Aorta (tissue), 5 donors: ENCODE results near the gene ZNF592. TPM values are rescaled to one million over a fixed set of nuclear protein-coding genes. Genes with fewer than 3 reads are reported as not detected.

Source experiments
- ATAC-seq: fragments of 200-7000 bp; cut with Tn5 transposase; one replicate; pipeline ENCODE4 v1.9.1; 2022; ENCODE audit warnings: moderate library complexity; ENCODE audit not compliant: low FRiP score
- DNase-seq, 2 donors: peaks; one replicate each; pipeline ENCODE4 v3.0.0-alpha.2; 2020
- H3K27ac ChIP-seq, 2 donors: one replicate each; pipeline ENCODE4 v1.5.1; 2013; ENCODE audit warnings: low read length in 2 of 2, mild to moderate bottlenecking in 2 of 2, moderate library complexity in 2 of 2, control low read depth in 1 of 2, inconsistent platforms in 1 of 2, low read depth in 1 of 2
- H3K27me3 ChIP-seq, 2 donors: one replicate each; pipeline ENCODE4 v1.6.1; 2013; ENCODE audit warnings: control low read depth in 1 of 2, low read length in 1 of 2, mild to moderate bottlenecking in 1 of 2, moderate library complexity in 1 of 2; ENCODE audit not compliant: insufficient read depth in 2 of 2, control insufficient read depth in 1 of 2
- H3K36me3 ChIP-seq, 2 donors: one replicate each; pipeline ENCODE4 v1.6.1; 2013; ENCODE audit warnings: control low read depth in 1 of 2, low read length in 1 of 2, mild to moderate bottlenecking in 1 of 2; ENCODE audit not compliant: insufficient read depth in 2 of 2, control insufficient read depth in 1 of 2
- H3K4me1 ChIP-seq, 2 donors: one replicate each; pipeline ENCODE4 v1.6.1; 2013; ENCODE audit warnings: low read length in 2 of 2, control low read depth in 1 of 2, mild to moderate bottlenecking in 1 of 2, moderate library complexity in 1 of 2; ENCODE audit not compliant: insufficient read depth in 2 of 2, control insufficient read depth in 1 of 2
- H3K4me3 ChIP-seq, 2 donors: one replicate each; pipeline ENCODE4 v1.5.1; 2013; ENCODE audit warnings: low read length in 2 of 2, control low read depth in 1 of 2, mild to moderate bottlenecking in 1 of 2
- H3K9me3 ChIP-seq: one replicate; pipeline ENCODE4 v1.6.1; 2013; ENCODE audit warnings: mild to moderate bottlenecking, low read length; ENCODE audit not compliant: control insufficient read depth
- WGBS, 2 donors: extraction: QIAGEN DNeasy Blood & Tissue Kit; methylation state at CpG; one replicate each; pipeline ENCODE4 v1.1.7; 2013; 5-methylcytosine and 5-hydroxymethylcytosine counted together
- intact Hi-C, 2 donors: fragments of 100-400 bp; cut with DNase I; formaldehyde crosslinking; loops; one replicate each; pipeline versions ENCODE4 v1.14.2 to v1.15.0; 2022
- polyA plus RNA-seq, 2 donors: library from polyadenylated mRNA; stranded (reverse); fragments of 200-250 nt; gene quantifications; one replicate each; pipeline ENCODE4 v1.2.3, GENCODE V29; 2013
- total RNA-seq, 2 donors: library from RNA; stranded (reverse); fragmentation: NEBNext Ultra II Directional; extraction: Animal tissue kit (Norgen Biotek cat#: 25700); gene quantifications; one replicate each; pipeline ENCODE4 v1.2.1, GENCODE V29; 2021
- donor health status: healthy with polysubstance abuse.
- donor health status: Bipolar disorder and iron deficiency.
- donor health status: DM: no; HTN: no; CAD: no.
- donor health status: DM: no; HTN: no; CAD: no.
- donor health status: DM: yes; HTN: yes; CAD: no.

ZNF592 gene
- total and polyA plus RNA-seq, 4 donors, result 6.8 to 35.8 (median 19.2) TPM

GRCh38 chr15:84813931-84814330 is 65.5 kb downstream of the ZNF592 start:
- no peaks in the 10 kb centered on the region for H3K4me1 ChIP-seq
- no peak overlapping the region for H3K27ac ChIP-seq
- ATAC-seq, result no peak
- WGBS, 2 donors, result 93 to 97% methylated on average over 1 of the region's 1 CpG
- H3K27me3 ChIP-seq, result no peaks in the 10 kb centered on the region
- intact Hi-C loops, result loop anchor here in 1 of 2 donors (2.0 kb wide), 1 partner anchor 63 kb away; no protein-coding TSS in a partner anchor
- no peaks in the 10 kb centered on the region for H3K36me3 ChIP-seq
- H3K9me3 ChIP-seq, result no peaks in the 10 kb centered on the region
- no peak for DNase-seq
- H3K4me3 ChIP-seq, result no peak overlapping the region

DNA sequence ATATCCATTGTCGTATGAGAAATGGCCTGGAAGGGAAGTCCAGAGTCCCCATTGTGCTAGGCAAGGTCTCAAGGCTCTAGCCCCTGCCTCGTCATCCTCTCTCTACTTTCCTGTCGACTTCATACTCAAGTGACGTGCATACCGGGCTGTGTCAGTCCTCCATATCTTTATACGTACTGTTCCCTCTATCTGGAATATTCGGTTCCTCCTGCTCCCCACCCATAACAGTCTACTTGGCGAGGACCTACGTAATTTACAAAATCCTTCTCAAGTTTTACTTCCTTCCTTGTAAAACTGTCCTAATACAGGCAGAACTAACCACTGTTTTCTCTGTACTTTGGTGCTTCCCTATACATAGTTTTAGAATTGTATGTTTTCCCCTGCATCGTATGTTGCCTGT is 66.5 kb downstream of the ZNF592 start:
- Histone ChIP-seq H3K36me3 (no peaks in the 10 kb centered on the region), H3K27ac (peak overlapping the region in 1 of 2 donors; percentile 2), H3K4me3 (no peak overlapping the region), H3K4me1 (no peaks in the 10 kb centered on the region), H3K9me3 (no peaks in the 10 kb centered on the region), H3K27me3 (no peaks in the 10 kb centered on the region)
- ATAC-seq (no peak), DNase-seq (no peak)
- intact Hi-C loops, result loop anchor here (2.0 to 5.0 kb wide), 3 partner anchors 64 to 158 kb away; partner anchors contain the start of genes NMB (in 1 of the 2) and ZNF592 (in 1 of the 2)
- 91 to 92% methylated on average over 10 of the region's 10 CpGs for WGBS, 2 donors

GRCh38 chr15:84816694-84817465 is 68.5 kb downstream of the ZNF592 start, which contains the start of gene ALPK3:
ALPK3 (plus strand) TSS chr15:84817356; CDS start chr15:84817453, 97 bp downstream.
- ATAC-seq, result peak; percentile 84

DNA sequence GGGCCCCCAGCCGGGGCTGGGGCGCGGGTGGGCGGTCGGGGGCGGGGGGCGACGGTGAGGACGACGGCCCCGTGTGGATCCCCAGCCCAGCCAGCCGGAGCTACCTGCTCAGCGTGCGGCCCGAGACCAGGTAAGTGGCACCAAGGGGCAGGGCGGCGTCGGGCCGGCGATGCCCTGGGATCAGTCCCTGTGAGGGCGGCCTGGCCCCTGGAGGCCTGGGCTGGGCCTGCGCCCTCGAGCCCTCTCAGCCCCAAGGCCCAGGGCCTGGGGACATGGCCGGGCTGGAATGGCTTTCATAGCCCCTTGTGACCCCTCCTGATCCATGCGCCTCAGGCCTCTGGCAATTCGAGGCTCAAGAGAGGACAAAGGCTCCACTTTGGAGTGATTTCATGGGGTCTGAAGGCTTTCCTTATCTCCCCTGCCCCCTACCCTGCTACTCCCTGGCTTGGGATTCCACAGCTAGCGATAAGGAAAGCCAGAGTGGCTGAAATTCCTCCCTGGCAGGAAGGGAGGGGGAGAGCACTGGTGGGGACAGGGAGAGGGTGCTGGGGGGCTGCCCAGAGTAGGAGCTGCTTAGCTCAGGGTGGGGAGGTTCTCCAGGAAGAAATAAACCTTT is 69.2 kb downstream of the ZNF592 start:
- H3K4me1 ChIP-seq, result peaks cover 0 to 2% of the 10 kb centered on the region in 2 donors
- peak overlapping the region; percentile 24 to 57 for H3K4me3 ChIP-seq
- intact Hi-C loops, result loop anchor here in 1 of 2 donors (2.0 to 5.0 kb wide), 3 partner anchors 70 to 160 kb away; partner anchors contain the start of genes NMB and ZNF592
- no peaks in the 10 kb centered on the region for H3K36me3 ChIP-seq
- no peaks in the 10 kb centered on the region for H3K27me3 ChIP-seq
- ATAC-seq (peak; percentile 36), DNase-seq (no peak)
- peak overlapping the region; percentile 96 to 98 for H3K27ac ChIP-seq
- WGBS, 2 donors, result 1 to 5% methylated on average over 15 to 27 of the region's 27 CpGs
- no peaks in the 10 kb centered on the region for H3K9me3 ChIP-seq

More at GRCh38 chr15:84816694-84817465, 68.5 kb downstream of the ZNF592 start, which contains the start of gene ALPK3:
- Histone ChIP-seq H3K27ac (peak within 1 kb of the TSS; percentile 98), H3K36me3 (no peaks in the 10 kb centered on the region), H3K27me3 (no peaks in the 10 kb centered on the region), H3K4me1 (peaks cover 0 to 2% of the 10 kb centered on the region in 2 donors), H3K4me3 (peak within 1 kb of the TSS; percentile 24 to 57), H3K9me3 (no peaks in the 10 kb centered on the region)
- 3 to 4% methylated on average over 47 to 63 of the region's 63 CpGs for WGBS, 2 donors
- DNase-seq, result peak; percentile 81 to 93
- intact Hi-C loops, result loop anchor here in 1 of 2 donors (1.0 to 5.0 kb wide), 3 partner anchors 70 to 160 kb away; partner anchors contain the start of genes NMB, SEC11A and ZNF592

DNA sequence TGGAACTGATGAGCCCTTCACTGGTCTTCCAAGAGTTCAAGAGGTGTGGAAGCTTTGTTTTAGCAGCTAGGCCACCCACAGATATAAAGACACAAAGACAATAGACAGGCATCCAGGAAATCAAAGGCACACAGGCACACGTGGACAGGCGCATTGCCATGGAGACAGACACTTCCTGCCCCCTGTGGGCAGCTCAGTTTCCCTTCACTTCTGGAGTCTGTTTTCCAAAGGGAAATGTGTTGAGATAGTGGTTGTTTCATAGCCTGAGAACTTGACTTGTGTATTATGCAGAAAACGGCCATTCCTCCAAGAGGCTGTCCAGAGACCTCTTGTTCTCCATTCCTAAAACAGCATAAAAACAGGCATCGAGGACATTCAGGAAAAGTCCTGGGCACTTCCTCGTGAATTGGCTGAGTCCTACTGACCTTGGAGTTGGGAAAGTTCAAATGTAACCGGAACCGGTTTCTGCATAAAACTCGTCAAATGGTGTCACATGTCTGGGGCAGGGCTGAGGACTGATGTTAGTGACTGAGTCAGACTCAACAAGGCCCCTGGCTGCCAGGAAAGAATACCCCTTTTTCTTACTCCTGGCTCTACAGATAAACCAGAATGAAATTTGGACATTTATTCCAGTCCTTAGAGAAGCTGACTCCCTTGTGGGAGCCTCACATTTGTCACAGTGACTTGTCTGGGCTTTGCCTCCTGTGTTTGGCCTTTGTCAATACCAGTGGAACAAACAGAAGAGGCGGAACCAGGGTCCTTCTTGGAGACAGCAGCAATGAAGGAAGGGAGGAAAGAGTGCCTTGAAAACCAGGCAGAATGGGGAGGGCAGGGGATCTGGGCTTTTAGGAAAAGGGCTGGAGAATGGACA is 70.1 kb downstream of the ZNF592 start:
- Histone ChIP-seq H3K36me3 (no peaks in the 10 kb centered on the region), H3K27me3 (no peaks in the 10 kb centered on the region), H3K4me3 (peak overlapping the region; percentile 24 to 57), H3K27ac (peak overlapping the region; percentile 96 to 98), H3K4me1 (peaks cover 2% of the 10 kb centered on the region in 2 donors), H3K9me3 (no peaks in the 10 kb centered on the region)
- WGBS, 2 donors, result 8 to 11% methylated on average over 9 of the region's 9 CpGs
- ATAC-seq (peak; percentile 43), DNase-seq (no peak)
- intact Hi-C loops, result loop anchor here in 1 of 2 donors (2.0 to 5.0 kb wide), 3 partner anchors 71 to 161 kb away; partner anchors contain the start of genes NMB and ZNF592

DNA sequence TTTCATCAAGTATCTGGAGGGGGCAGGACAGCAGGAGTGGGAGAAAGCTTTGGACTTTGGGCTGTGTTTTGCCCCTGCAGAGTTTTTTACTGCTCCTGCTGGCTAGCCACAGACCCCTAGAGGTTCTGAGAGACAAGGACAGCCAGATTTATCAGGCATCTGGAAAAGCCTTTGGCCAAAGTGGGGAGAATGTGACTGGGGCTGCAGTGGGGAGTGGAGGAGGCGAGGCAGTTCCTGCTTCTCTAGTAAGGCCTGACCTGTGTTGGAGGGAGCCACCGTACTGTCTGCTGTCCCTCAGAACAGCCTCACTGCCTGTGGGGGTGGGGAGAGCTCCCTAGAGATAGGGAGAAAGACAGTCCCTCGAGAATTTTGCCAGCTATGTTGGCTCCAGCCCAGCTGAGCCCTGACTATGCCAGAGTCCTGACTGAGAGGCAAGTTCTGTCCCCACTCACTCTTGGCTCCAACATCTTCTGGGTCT is 70.9 kb downstream of the ZNF592 start:
- intact Hi-C loops, result loop anchor here in 1 of 2 donors (2.0 to 5.0 kb wide), 3 partner anchors 72 to 162 kb away; partner anchors contain the start of genes NMB and ZNF592
- Histone ChIP-seq H3K9me3 (no peaks in the 10 kb centered on the region), H3K36me3 (no peaks in the 10 kb centered on the region), H3K4me3 (peak overlapping the region; percentile 8 to 17), H3K27me3 (no peaks in the 10 kb centered on the region), H3K27ac (peak overlapping the region; percentile 96 to 98), H3K4me1 (peaks cover 2 to 5% of the 10 kb centered on the region in 2 donors)
- 3 to 14% methylated on average over 3 of the region's 3 CpGs for WGBS, 2 donors
- no peak for ATAC-seq
- DNase-seq, result peak in 1 of 2 donors; percentile 66

- Histone ChIP-seq H3K4me3 (no peak overlapping the region), H3K36me3 (no peaks in the 10 kb centered on the region), H3K27me3 (no peaks in the 10 kb centered on the region), H3K9me3 (no peaks in the 10 kb centered on the region), H3K27ac (peak overlapping the region in 1 of 2 donors; percentile 22), H3K4me1 (peaks cover 2 to 5% of the 10 kb centered on the region in 2 donors)
- intact Hi-C loops, result loop anchor here in 1 of 2 donors (2.0 to 5.0 kb wide), 3 partner anchors 72 to 162 kb away; partner anchors contain the start of genes NMB and ZNF592
- ATAC-seq, result no peak
- 63 to 66% methylated on average over 2 of the region's 2 CpGs for WGBS, 2 donors
- DNase-seq, result no peak
Measured at GRCh38 chr15:84819791-84820190, 71.4 kb downstream of the ZNF592 start.
